Right lobe of liver (tissue), 4 donors: Measurements from ENCODE around the gene C2CD3.

Experiments used
- CTCF ChIP-seq, 4 donors: fragments of 200-600 bp in 3 of 4; fragments of 450-650 bp in 1 of 4; IDR thresholded peaks; one replicate each; pipeline versions ENCODE4 v1.5.1 to v1.8.0; 2016 to 2022; ENCODE audit warnings: antibody characterized with exemption in 4 of 4, mild to moderate bottlenecking in 2 of 4
- POLR2A ChIP-seq: fragments of 450-650 bp; IDR thresholded peaks from one replicate; pipeline ENCODE4 v1.6.1; 2017; ENCODE audit warnings: antibody characterized with exemption, mild to moderate bottlenecking
- donor health status: DM: no; HTN: no; CAD: no.
- donor health status: DM: no; HTN: no; CAD: no.
- donor health status: DM: no; HTN: yes; CAD: no.

- no peak for TF ChIP-seq CTCF (IDR thresholded peaks at IDR 0.05)
- no peak for TF ChIP-seq POLR2A
These were observed 202.3 kb downstream of the C2CD3 start for GRCh38 chr11:73968356-73968966.
